ENCODE data around the gene EPHA3.

Gene EPHA3

GRCh38 chr3:89234620-89235019 lies 127.2 kb downstream of the EPHA3 start:
- no peak for DNase-seq

DNA sequence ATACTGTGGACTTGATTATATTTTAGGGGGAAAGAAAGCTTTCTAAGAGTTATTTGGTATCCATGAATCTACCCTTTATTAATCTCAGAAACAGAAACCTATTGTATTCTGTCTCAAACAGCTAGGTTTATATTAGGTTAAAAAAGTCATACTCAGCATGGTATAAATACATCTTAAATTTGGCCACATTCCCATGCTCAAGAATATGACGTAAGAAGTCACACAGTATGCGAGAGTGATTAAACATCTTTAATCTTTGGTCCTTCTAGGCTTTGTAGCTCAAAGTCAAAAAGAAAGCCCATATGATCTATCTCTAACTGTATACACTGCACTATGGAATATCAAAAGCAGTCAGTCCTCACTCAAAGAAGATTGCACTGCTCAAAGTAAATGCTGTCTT lies 131.4 kb downstream of the EPHA3 start:
- no peak for DNase-seq

DNA sequence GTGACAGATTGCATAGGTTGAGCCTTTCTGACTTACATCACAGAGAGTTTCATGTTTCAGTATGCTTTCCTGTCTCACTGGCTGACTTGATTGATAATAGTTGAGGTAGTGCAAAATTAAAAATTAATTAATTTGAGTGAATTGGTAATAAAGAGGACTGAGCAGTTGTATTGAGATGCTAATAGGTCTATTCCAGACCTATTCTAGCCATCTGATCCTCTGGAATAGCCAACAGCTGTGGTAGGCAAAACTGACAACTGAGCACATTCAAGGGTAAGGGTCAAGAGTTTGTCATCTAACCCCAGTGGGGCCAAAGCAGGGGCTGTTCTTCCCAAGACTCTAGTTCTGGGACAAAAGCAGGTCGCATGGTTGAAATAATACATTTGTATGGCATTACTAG lies 132.4 kb downstream of the EPHA3 start:
- no peak for DNase-seq

GRCh38 chr3:89245612-89246011 lies 138.2 kb downstream of the EPHA3 start:
- no peak for DNase-seq

DNA sequence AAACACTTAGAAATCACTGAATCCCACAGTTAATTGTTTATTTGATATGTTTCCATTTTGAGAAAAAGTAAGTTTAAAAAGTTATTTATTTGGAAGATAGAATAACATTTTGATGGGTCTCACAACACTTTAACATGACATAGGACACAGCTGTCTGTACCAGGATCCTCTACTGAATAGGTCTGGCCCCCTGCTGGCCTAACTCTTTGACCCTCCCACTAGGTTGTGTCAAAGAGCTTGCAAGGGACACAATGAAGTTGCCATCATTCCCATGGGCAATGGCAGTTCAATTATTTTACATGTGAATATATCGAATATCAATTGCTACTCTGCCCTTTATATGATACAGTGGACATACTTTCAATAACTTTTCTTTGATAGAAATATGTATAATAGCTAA lies 138.9 kb downstream of the EPHA3 start:
- no peak for DNase-seq

DNA sequence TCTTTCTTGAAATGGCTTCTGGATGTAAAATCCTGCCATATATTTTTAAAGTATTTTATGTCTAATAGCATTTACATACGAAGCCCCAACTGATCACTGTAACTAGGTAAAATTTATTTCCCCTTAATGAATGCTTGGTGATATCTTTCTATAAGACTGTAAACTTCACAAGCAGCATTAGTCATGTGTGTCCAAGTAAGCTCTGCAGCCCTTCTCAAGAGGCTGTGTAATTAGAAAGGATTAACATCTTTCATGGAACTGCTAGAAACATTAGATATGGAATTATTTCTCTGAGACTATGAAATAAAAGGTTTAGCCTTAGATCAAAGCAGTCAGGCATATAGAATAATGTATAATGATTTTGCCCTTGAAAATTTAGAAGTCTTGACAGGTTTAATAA lies 143.3 kb downstream of the EPHA3 start:
- no peak for DNase-seq

GRCh38 chr3:89252016-89252415 lies 144.6 kb downstream of the EPHA3 start:
- no peak for DNase-seq

GRCh38 chr3:89252860-89253259 lies 145.4 kb downstream of the EPHA3 start:
- no peak for DNase-seq

DNA sequence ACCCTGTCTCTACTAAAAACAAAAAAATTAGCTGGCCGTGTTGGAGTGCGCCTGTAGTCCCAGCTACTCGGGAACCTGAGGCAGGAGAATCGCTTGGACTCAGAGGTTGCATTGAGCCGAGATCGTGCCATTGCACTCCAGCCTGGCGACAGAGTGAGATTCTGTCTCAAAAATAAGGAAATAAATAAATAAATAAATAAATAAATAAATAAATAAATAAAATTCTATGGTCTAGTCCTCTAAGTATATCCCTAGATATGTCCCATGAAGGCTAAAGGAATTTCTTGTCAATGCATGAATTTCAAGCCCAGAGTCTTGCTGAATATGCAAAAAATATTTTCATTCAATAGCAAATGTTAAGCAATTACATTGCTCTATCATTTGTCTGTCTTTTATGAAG lies 149.0 kb downstream of the EPHA3 start:
- no peak for DNase-seq

GRCh38 chr3:89256882-89257281 lies 149.5 kb downstream of the EPHA3 start:
- DNase-seq = no peak

DNA sequence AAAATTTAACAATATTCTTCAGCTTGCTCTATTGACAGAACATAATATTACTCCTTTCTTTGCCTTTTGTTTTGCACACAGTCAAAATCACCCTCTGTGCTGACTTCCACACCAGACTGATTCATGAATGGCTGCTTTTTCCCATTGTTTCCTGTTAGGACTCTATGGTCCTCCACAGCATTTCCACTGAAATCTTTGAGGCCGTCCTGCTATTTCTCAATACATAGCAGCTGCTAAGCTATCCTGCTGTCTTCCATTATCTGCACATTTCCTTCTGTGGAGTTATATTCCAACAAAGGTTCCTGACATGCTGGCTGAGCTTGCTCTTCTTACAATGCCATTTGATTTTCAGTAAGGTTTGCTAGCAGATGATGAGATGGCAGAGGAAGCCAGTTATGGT lies 153.3 kb downstream of the EPHA3 start:
- no peak for DNase-seq

GRCh38 chr3:89261673-89262072 lies 154.3 kb downstream of the EPHA3 start:
- no peak for DNase-seq

DNA sequence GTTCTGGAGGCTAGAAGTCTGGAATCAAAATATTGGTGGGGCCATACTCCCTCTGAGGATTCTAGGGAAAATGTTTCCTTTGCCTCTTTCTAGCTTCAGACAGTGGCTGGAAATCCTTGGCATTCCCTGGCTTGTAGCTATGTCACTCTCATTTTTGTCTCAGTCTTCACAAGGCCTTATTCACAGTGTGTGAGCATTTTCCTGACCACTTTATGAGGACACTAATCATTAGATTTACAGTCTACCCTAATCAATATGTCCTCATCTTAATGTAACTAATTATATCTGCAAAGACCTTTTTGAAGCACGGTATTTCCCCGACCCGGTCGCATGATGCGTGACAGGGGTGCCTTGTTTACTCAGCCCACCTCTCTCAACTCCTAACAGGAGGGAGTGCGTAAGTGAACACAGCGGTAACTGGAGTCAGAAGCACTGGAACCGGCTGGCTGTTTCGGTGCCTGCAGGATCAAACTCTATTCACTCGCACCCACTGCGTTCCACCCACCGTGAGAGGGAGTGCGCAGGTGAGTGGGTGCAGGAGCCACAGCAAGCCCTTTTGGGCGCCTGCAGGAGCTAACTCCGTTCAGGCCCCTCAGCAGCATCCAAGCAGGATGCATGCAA lies 155.0 kb downstream of the EPHA3 start:
- DNase-seq = no peak

DNA sequence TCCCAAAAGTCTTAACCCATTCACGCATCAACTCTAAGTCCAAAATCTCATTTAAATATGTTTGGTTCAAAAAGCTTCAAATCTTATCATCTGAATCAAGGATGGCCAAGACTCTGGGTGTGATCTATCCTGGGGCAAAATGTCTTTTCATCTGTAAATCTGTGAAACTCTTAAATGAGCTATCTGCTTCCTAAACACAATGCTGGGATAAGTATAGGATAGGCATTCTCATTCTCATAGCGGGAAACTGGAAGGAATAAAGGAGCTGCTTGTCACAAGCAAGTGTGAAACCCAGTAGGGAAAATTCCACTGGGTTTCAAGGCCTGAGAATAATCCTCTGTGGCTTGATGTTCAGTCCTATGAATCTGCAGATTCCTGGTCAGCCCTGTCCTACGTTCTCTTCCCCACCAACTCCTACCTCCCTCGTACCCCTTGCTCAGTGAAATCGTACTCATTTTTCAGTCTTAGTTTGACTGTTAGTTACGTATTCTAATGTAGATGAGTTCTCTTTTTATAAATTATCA lies 156.7 kb downstream of the EPHA3 start:
- DNase-seq = no peak

GRCh38 chr3:89266074-89266473 lies 158.7 kb downstream of the EPHA3 start:
- DNase-seq = no peak

GRCh38 chr3:89268059-89268458 lies 160.6 kb downstream of the EPHA3 start:
- no peak for DNase-seq

- DNase-seq = no peak
Observed at GRCh38 chr3:89270201-89270600, 162.8 kb downstream of the EPHA3 start.

GRCh38 chr3:89275001-89275400 lies 167.6 kb downstream of the EPHA3 start:
- no peak for DNase-seq

DNA sequence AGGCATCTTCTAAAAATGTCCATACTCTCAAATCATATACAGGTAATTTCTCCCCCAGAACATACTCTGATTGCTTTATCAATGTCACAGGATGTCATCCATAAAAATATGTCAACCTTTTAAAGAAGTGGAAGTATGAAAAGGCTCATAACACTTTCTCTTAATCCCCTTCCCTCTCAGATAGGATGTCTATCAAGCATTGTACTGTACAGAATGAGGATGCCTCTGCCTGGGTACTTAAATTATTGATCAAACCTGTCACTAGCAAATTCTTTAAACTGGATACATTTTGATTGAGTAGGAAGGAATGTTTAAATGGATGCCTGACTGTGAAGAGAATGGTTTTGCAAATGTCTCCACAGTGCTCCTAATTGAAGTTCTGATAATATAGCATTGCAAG lies 168.7 kb downstream of the EPHA3 start:
- no peak for DNase-seq

DNA sequence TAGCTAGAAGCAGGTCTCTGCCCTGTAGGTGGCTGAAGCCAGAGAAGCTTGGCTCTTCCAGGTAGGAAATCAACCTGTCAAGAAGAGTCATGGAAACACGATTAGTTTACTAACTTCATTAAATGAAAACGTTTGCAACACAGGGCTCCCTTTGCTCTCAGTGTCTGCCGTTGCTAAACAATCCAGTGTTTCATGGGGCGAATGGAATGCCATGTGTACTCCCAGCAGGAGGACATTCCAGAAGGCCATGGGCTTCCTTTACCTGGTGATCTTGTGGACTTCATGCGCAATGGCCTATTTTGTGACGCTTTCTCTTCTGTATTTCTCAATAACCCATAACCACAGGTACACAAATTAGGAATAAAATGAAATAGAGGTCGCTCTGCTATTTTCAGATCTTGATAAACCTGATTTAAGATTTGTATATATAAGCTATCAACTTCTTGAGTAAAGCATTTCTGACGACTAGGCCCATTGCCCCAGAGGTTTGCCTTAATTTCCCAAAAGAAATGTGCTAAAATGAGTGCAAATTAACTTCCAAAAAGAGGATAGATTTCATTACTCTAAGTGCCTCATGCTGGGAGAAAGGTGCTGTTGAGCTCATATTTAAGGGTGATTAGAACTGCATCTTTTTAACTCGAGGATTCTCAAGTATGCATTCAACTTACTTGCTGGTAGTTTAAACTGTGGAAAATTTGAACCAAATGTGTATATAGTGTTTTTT lies 171.0 kb downstream of the EPHA3 start:
- no peak for DNase-seq

- DNase-seq = no peak
Observed at GRCh38 chr3:89280301-89280700, 172.9 kb downstream of the EPHA3 start.

DNA sequence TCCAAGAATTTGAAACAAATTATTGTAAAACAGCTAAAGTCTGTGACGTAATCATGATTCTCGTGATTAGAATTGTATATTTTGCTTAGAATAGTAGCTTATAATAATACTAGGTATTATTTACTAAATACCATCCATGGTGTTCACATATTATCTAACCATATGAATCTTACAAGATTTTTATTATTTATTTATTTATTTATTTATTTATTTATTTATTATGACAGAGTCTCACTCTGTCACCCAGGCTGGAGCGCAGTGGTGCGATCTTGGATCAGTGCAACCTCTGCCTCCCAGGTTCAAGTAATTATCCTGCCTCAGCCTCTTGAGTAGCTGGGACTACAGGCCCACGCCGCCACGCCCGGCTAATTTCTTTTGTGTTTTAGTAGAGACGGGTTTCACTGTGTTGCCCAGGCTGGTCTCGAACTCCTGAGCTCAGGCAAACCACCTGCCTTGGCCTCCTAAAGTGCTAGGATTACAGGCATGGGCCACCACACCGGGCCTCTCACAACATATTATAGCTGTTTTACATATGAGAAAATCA lies 173.5 kb downstream of the EPHA3 start:
- DNase-seq = no peak

DNA sequence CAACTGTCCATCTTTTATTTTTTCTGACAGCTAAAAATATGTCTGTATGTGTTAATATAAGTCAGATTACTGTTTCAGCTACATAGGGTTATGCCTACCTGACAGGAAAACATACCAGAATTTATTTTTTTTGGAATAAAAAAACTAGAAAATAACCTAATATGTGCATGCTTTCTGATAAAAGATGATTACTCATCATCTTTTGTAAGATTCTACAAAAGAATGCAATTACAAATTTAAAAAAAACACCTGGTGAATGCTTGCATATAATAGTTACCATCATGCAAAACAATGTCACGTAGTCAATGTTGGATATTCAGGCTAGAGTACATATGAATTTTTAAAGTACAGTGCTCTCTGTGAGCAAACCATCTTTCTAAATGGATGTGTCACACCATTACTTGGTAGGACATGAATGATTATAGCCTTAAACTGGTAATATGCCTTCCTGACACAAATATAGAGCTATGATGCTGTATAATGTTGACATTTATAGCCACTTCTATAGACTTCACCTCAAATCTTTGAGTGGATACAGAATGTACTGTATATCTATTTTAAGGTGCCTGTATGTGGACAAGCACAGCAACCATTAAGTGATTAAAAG lies 180.6 kb downstream of the EPHA3 start:
- DNase-seq = no peak

- DNase-seq = no peak
Observed at GRCh38 chr3:89289574-89290190, 182.3 kb downstream of the EPHA3 start.
